SK-N-SH (cell line): Measurements from ENCODE around the gene CAST. TPM values are rescaled to one million over a fixed set of nuclear protein-coding genes. Genes with fewer than 3 reads are reported as not detected.

Experiments used
- CTCF ChIA-PET: fragments of 300-600, 350-600 bp; formaldehyde crosslinking; extraction: SDS; loops from one replicate; lab custom pipeline; 2021; lab: Yijun Ruan, JAX
- POLR2A ChIA-PET: fragments of 350-600 bp; sonication (Branson Sonifier 250); formaldehyde crosslinking; extraction: SDS; loops from one replicate; lab custom pipeline; 2020; ENCODE audit warnings: antibody characterized with exemption, inconsistent platforms; lab: Yijun Ruan, JAX
- DNase-seq: peaks from one replicate; pipeline ENCODE4 v3.0.0; 2012
- H2AFZ ChIP-seq: fragments of 200-600 bp; sonication (generic); 2 replicates; pipeline ENCODE4 v1.8.1; 2016; ENCODE audit warnings: antibody characterized with exemption, mild to moderate bottlenecking, low read depth
- H3F3A ChIP-seq: fragments of 200-600 bp; sonication (generic); replicated peaks from 2 replicates; pipeline ENCODE3; 2016; ENCODE audit warnings: antibody characterized with exemption, mild to moderate bottlenecking; ENCODE audit not compliant: insufficient read depth
- H3K27ac ChIP-seq, 2 experiments: fragments of 200-500 bp in 1 of 2; fragments of 200-600 bp in 1 of 2; sonication (Bioruptor generic) in 1 of 2; sonication (generic), shearing (Covaris generic) in 1 of 2; 2 replicates each; pipeline versions ENCODE4 v1.5.1 to v1.6.1; 2014 to 2016; ENCODE audit warnings: low read depth in 2 of 2, inconsistent platforms in 1 of 2, low read length in 1 of 2, mild to moderate bottlenecking in 1 of 2, mixed read lengths in 1 of 2
- H3K27me3 ChIP-seq: fragments of 200-600 bp; sonication (generic), shearing (Covaris generic); 2 replicates; pipeline ENCODE4 v1.6.1; 2016; ENCODE audit warnings: mixed run types; ENCODE audit not compliant: insufficient read depth
- H3K36me3 ChIP-seq, 2 experiments: fragments of 200-500 bp in 1 of 2; fragments of 200-600 bp in 1 of 2; sonication (Bioruptor generic) in 1 of 2; sonication (generic) in 1 of 2; replicated peaks in 1 of 2; 2 replicates each; pipeline versions ENCODE3 to v1.5.1; 2014 to 2016; ENCODE audit warnings: low read length in 1 of 2, mild to moderate bottlenecking in 1 of 2; ENCODE audit not compliant: insufficient read depth in 2 of 2, control insufficient read depth in 1 of 2
- H3K4me1 ChIP-seq, 2 experiments: fragments of 200-500 bp in 1 of 2; fragments of 200-600 bp in 1 of 2; sonication (Bioruptor generic) in 1 of 2; sonication (generic), shearing (Covaris generic) in 1 of 2; 2 replicates each; pipeline versions ENCODE4 v1.5.1 to v1.6.1; 2014 to 2016; ENCODE audit warnings: low read depth in 1 of 2, low read length in 1 of 2, mixed run types in 1 of 2; ENCODE audit not compliant: insufficient read depth in 2 of 2, control insufficient read depth in 1 of 2
- H3K4me2 ChIP-seq: fragments of 200-600 bp; sonication (generic), shearing (Covaris generic); 2 replicates; pipeline ENCODE4 v1.6.1; 2017; ENCODE audit warnings: mixed run types
- H3K4me3 ChIP-seq, 2 experiments: fragments of 200-500 bp in 1 of 2; fragments of 200-600 bp in 1 of 2; sonication (Bioruptor generic) in 1 of 2; sonication (generic), shearing (Covaris generic) in 1 of 2; 2 replicates each; pipeline versions ENCODE4 v1.5.1 to v1.8.1; 2014 to 2016; ENCODE audit warnings: low read depth in 2 of 2, inconsistent platforms in 1 of 2, low read length in 1 of 2, mild to moderate bottlenecking in 1 of 2, mixed read lengths in 1 of 2, moderate library complexity in 1 of 2
- H3K79me2 ChIP-seq: fragments of 200-600 bp; sonication (generic); 2 replicates; pipeline ENCODE4 v1.8.1; 2017; ENCODE audit warnings: mild to moderate bottlenecking; ENCODE audit not compliant: insufficient read depth
- H3K9ac ChIP-seq: fragments of 200-600 bp; sonication (generic); 2 replicates; pipeline ENCODE4 v1.6.1; 2017; ENCODE audit warnings: mixed run types
- H3K9me2 ChIP-seq: fragments of 200-600 bp; sonication (generic); 2 replicates; pipeline ENCODE4 v1.6.1; 2017; ENCODE audit warnings: mixed run types
- H3K9me3 ChIP-seq: fragments of 200-600 bp; sonication (generic); 2 replicates; pipeline ENCODE4 v1.6.1; 2017; ENCODE audit warnings: mixed run types, mild to moderate bottlenecking, moderate library complexity
- H4K20me1 ChIP-seq: fragments of 200-600 bp; sonication (generic); 2 replicates; pipeline ENCODE4 v1.6.1; 2017; ENCODE audit warnings: mild to moderate bottlenecking, mixed run types; ENCODE audit not compliant: insufficient read depth
- CHD2 ChIP-seq: fragments of 150-350 bp; IDR thresholded peaks from 2 replicates; pipeline ENCODE4 v1.6.1; 2018; ENCODE audit warnings: low read length; ENCODE audit not compliant: partially characterized antibody
- EP300 ChIP-seq, 2 experiments: IDR thresholded peaks; 2 replicates each; pipeline versions ENCODE4 v1.4.0 to v1.6.1; 2012; ENCODE audit warnings: borderline replicate concordance in 1 of 2, low read depth in 1 of 2, low read length in 1 of 2
- EZH2phosphoT487 ChIP-seq: fragments of 200-600 bp; sonication (generic); IDR thresholded peaks from 2 replicates; pipeline ENCODE4 v1.6.1; 2017; ENCODE audit warnings: low read depth, mixed run types, mild to moderate bottlenecking, antibody characterized with exemption, moderate library complexity, borderline replicate concordance
- FOSL2 ChIP-seq: IDR thresholded peaks from 2 replicates; pipeline ENCODE4 v1.4.0; 2012; ENCODE audit warnings: low read depth, mild to moderate bottlenecking, moderate library complexity, borderline replicate concordance
- FOXJ3 ChIP-seq: sonication (generic); formaldehyde crosslinking; IDR thresholded peaks from 2 replicates; pipeline ENCODE4 v1.5.1; 2020; ENCODE audit warnings: mild to moderate bottlenecking, missing genetic modification reagents
- GABPA ChIP-seq: IDR thresholded peaks from 2 replicates; pipeline ENCODE4 v1.4.0; 2012; ENCODE audit warnings: low read depth, mild to moderate bottlenecking
- IRF3 ChIP-seq: fragments of 150-350 bp; IDR thresholded peaks from 2 replicates; pipeline ENCODE4 v1.6.1; 2016; ENCODE audit warnings: mild to moderate bottlenecking, low read depth, low read length
- POLR2AphosphoS5 ChIP-seq: IDR thresholded peaks from 2 replicates; pipeline ENCODE4 v1.6.1; 2012; ENCODE audit warnings: low read depth, low read length
- RAD21 ChIP-seq: IDR thresholded peaks from 2 replicates; pipeline ENCODE4 v1.6.1; 2012; ENCODE audit warnings: mild to moderate bottlenecking, low read length
- RXRA ChIP-seq: IDR thresholded peaks from 2 replicates; pipeline ENCODE4 v1.4.0; 2012; ENCODE audit warnings: low read depth, mild to moderate bottlenecking, borderline replicate concordance
- SMC3 ChIP-seq: IDR thresholded peaks from 2 replicates; pipeline ENCODE4 v1.6.1; 2012; ENCODE audit warnings: low read depth, low read length, improper control_type of control experiment
- TCF12 ChIP-seq: IDR thresholded peaks from 2 replicates; pipeline ENCODE4 v1.4.0; 2012
- WGBS: methylation state at CpG from one replicate; pipeline ENCODE4 v1.1.6; 2017; ENCODE audit warnings: low lambda C conversion rate; 5-methylcytosine and 5-hydroxymethylcytosine counted together
- polyA plus RNA-seq, 3 experiments: library from polyadenylated mRNA; depleted of rRNA; stranded (reverse); fragments of >200 nt; gene quantifications; 2 replicates each; pipeline ENCODE4 v1.2.3, GENCODE V29; 2012

CAST gene
- polyA plus RNA-seq, 1 of the 3 experiments (the other 2 are of a cell fraction): 82.9 TPM

- TF ChIP-seq FOSL2 (no peak), FOXJ3 (CRISPR knock-in tag) (no peak), POLR2AphosphoS5 (no peak), RXRA (no peak), TCF12 (no peak)
- TF ChIP-seq, all 33 proteins: peak for 0
- no peak overlapping the region for H3K27ac ChIP-seq
- no peaks in the 10 kb centered on the region for H3K27me3 ChIP-seq
- no peaks in the 10 kb centered on the region for H4K20me1 ChIP-seq
- no peak overlapping the region for H3K9ac ChIP-seq
- no peak overlapping the region for H3K4me3 ChIP-seq
- H3K79me2 ChIP-seq: no peaks in the 10 kb centered on the region
- no peak overlapping the region for H2AFZ ChIP-seq
- WGBS: 92% methylated on average over 4 of the region's 4 CpGs
- H3K4me2 ChIP-seq: no peak overlapping the region
- POLR2A ChIA-PET: no interaction called here
- H3K36me3 ChIP-seq: no peaks in the 10 kb centered on the region
- CTCF ChIA-PET: interaction anchor here (1.1 to 1.8 kb wide), 3 partner anchors 12 to 57 kb away, joined by 3 to 4 read pairs (median 3); no protein-coding TSS in a partner anchor
- H3F3A ChIP-seq: peaks cover 14% of the 10 kb centered on the region
- peaks cover 7 to 19% of the 10 kb centered on the region in 2 experiments for H3K4me1 ChIP-seq
- H3K9me3 ChIP-seq: no peaks in the 10 kb centered on the region
- no peaks in the 10 kb centered on the region for H3K9me2 ChIP-seq
- no peak for DNase-seq
Observed at GRCh38 chr5:96819806-96820205, 157.6 kb downstream of the CAST start.

DNA sequence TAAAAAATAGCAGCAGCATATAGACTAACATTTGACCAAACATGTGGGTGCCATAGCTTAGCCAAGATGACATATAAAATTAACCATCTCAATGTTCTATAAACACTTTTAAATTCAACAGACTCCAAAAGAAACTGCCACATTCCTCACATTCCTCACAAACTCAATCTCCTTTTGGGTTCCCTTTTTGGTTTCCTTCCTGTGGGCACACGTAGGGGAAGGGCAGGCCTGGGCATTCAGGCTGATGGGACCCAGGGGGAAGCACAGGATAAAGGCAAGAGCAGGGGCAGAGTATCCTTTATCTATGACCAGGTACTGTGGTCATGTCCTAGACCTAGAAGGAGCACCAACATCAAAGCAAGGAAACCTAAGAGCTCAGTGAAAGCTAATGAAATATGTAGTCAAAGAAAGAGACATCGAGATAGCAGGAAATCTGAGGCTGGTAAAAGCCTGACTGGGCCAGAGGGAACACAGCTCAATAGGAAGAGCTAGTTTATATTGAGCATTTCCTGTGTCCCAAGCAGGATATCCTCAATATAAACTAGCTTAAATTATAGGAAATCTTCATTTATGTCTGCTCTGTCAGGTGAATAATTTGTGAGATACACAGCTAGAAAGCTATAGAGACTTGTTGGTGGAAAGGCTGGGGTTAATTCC is 159.2 kb downstream of the CAST start:
- peak overlapping the region; percentile 57; the same call in 1 of the 2 replicates for H2AFZ ChIP-seq
- H3K27ac ChIP-seq: peak overlapping the region in 1 of 2 experiments; percentile 10; a peak in 1 of 4 replicates
- H3K4me1 ChIP-seq: peaks cover 5 to 19% of the 10 kb centered on the region in 2 experiments
- H3K9me2 ChIP-seq: no peaks in the 10 kb centered on the region
- no peaks in the 10 kb centered on the region for H3K27me3 ChIP-seq
- H3K36me3 ChIP-seq: no peaks in the 10 kb centered on the region
- no peak overlapping the region for H3K9ac ChIP-seq
- 49% methylated on average over 2 of the region's 2 CpGs for WGBS
- H3K79me2 ChIP-seq: no peaks in the 10 kb centered on the region
- H4K20me1 ChIP-seq: no peaks in the 10 kb centered on the region
- DNase-seq: no peak
- no peak overlapping the region for H3K4me3 ChIP-seq
- H3K4me2 ChIP-seq: no peak overlapping the region
- ChIA-PET CTCF (interaction anchor here (1.0 to 1.3 kb wide), 2 partner anchors 10 to 47 kb away, joined by 3 read pairs; no protein-coding TSS in a partner anchor), POLR2A (interaction anchor here (1.6 kb wide), 1 partner anchor 13 kb away, joined by 8 read pairs; the partner anchor contains the start of gene ERAP1)
- peaks cover 14% of the 10 kb centered on the region for H3F3A ChIP-seq
- TF ChIP-seq SMC3: no peak
- TF ChIP-seq IRF3: no peak
- TF ChIP-seq EZH2phosphoT487: no peak
- no peak for TF ChIP-seq CHD2
- TF ChIP-seq RAD21: no peak
- no peak for TF ChIP-seq EP300 (IDR thresholded peaks at IDR 0.05; ENCODE audit: borderline replicate concordance in 1 of 2, low read depth in 1 of 2, low read length in 1 of 2)
- 0 out of 2 replicates have a peak, but pooled peaks have one; percentile 10 for TF ChIP-seq TCF12
- no peak for TF ChIP-seq GABPA
- no peaks in the 10 kb centered on the region for H3K9me3 ChIP-seq
